CD14-positive monocyte (primary cell): ENCODE results near the gene RGS3. TPM values are rescaled to one million over a fixed set of nuclear protein-coding genes. Genes with fewer than 3 reads are reported as not detected.

Experiments
- DNase-seq, 3 donors: peaks; one replicate each; pipeline ENCODE4 v3.0.0-alpha.2; 2011 to 2022
- H2AFZ ChIP-seq: 2 replicates; pipeline ENCODE4 v1.6.0; 2012; ENCODE audit warnings: mild to moderate bottlenecking, low read depth, low read length, inconsistent platforms; ENCODE audit not compliant: insufficient read depth, poor library complexity, severe bottlenecking
- H3K27ac ChIP-seq, 2 donors: 1 replicate in 1 of 2; 2 replicates in 1 of 2; pipeline ENCODE4 v1.5.1; 2012 to 2013; ENCODE audit warnings: low read length in 2 of 2, control low read depth in 1 of 2, inconsistent platforms in 1 of 2, low read depth in 1 of 2, mild to moderate bottlenecking in 1 of 2
- H3K27me3 ChIP-seq, 2 donors: one replicate each; pipeline versions ENCODE4 v1.6.0 to v1.6.1; 2011 to 2013; ENCODE audit warnings: low read length in 2 of 2; ENCODE audit not compliant: control insufficient read depth in 2 of 2, insufficient read depth in 2 of 2
- H3K36me3 ChIP-seq, 2 donors: replicated peaks in 1 of 2; 1 replicate in 1 of 2; 2 replicates in 1 of 2; pipeline versions ENCODE4 v1.5.1 to v1.6.1; 2012 to 2013; ENCODE audit warnings: low read length in 2 of 2, control low read depth in 1 of 2, inconsistent platforms in 1 of 2, mild to moderate bottlenecking in 1 of 2; ENCODE audit not compliant: insufficient read depth in 2 of 2, control insufficient read depth in 1 of 2
- H3K4me1 ChIP-seq, 2 donors: 1 replicate in 1 of 2; 2 replicates in 1 of 2; pipeline versions ENCODE4 v1.5.1 to v1.6.1; 2012 to 2013; ENCODE audit warnings: low read length in 2 of 2, control low read depth in 1 of 2, inconsistent platforms in 1 of 2, mild to moderate bottlenecking in 1 of 2, moderate library complexity in 1 of 2; ENCODE audit not compliant: insufficient read depth in 2 of 2, control insufficient read depth in 1 of 2
- H3K4me2 ChIP-seq: replicated peaks from 2 replicates; pipeline ENCODE3; 2012; ENCODE audit warnings: low read length, moderate library complexity, mild to moderate bottlenecking; ENCODE audit not compliant: poor library complexity, severe bottlenecking; ENCODE audit errors: extremely low read depth
- H3K4me3 ChIP-seq, 3 experiments: fragments of 200-600 bp in 1 of 3; sonication (generic) in 1 of 3; replicated peaks in 1 of 3; 1 replicate in 2 of 3; 2 replicates in 1 of 3; pipeline ENCODE4 v1.5.1; 2011 to 2013; ENCODE audit warnings: low read length in 3 of 3, mild to moderate bottlenecking in 3 of 3, control low read depth in 2 of 3, low read depth in 2 of 3, inconsistent platforms in 1 of 3, moderate library complexity in 1 of 3
- H3K79me2 ChIP-seq: 2 replicates; pipeline ENCODE4 v1.6.0; 2012; ENCODE audit warnings: mild to moderate bottlenecking, control low read depth, inconsistent platforms, low read length, moderate library complexity; ENCODE audit not compliant: insufficient read depth
- H3K9ac ChIP-seq: 2 replicates; pipeline ENCODE4 v1.6.0; 2017; ENCODE audit warnings: low read length, mild to moderate bottlenecking; ENCODE audit not compliant: insufficient read depth, poor library complexity, severe bottlenecking
- H3K9me3 ChIP-seq, 2 donors: replicated peaks in 1 of 2; 1 replicate in 1 of 2; 2 replicates in 1 of 2; pipeline versions ENCODE4 v1.5.1 to v1.6.1; 2012 to 2013; ENCODE audit warnings: low read length in 2 of 2, control low read depth in 1 of 2; ENCODE audit not compliant: control insufficient read depth in 1 of 2, insufficient read depth in 1 of 2
- H4K20me1 ChIP-seq: 2 replicates; pipeline ENCODE4 v1.6.0; 2012; ENCODE audit warnings: mild to moderate bottlenecking, low read length, control low read depth, moderate library complexity; ENCODE audit not compliant: insufficient read depth
- H3K27ac Mint-ChIP-seq, 7 donors: one replicate each; pipeline ENCODE4 v1.8.0; 2020; ENCODE audit warnings: mild to moderate bottlenecking in 7 of 7, mixed read lengths in 7 of 7, moderate library complexity in 6 of 7, inconsistent platforms in 2 of 7
- H3K27me3 Mint-ChIP-seq, 3 donors: one replicate each; pipeline ENCODE4 v1.8.0; 2021 to 2022; ENCODE audit warnings: low read depth in 3 of 3, mild to moderate bottlenecking in 3 of 3, mixed read lengths in 3 of 3, moderate library complexity in 3 of 3, inconsistent platforms in 1 of 3
- H3K36me3 Mint-ChIP-seq, 2 donors: one replicate each; pipeline ENCODE4 v1.8.0; 2020; ENCODE audit warnings: mixed read lengths in 2 of 2, inconsistent platforms in 1 of 2, mild to moderate bottlenecking in 1 of 2
- H3K4me1 Mint-ChIP-seq: one replicate; pipeline ENCODE4 v1.8.0; 2020; ENCODE audit warnings: mild to moderate bottlenecking, mixed read lengths
- H3K4me3 Mint-ChIP-seq, 2 donors: one replicate each; pipeline ENCODE4 v1.8.0; 2020; ENCODE audit warnings: mild to moderate bottlenecking in 2 of 2, mixed read lengths in 2 of 2, moderate library complexity in 1 of 2
- H3K9me3 Mint-ChIP-seq, 7 donors: one replicate each; pipeline ENCODE4 v1.8.0; 2020 to 2022; ENCODE audit warnings: mixed read lengths in 7 of 7, mild to moderate bottlenecking in 6 of 7, moderate library complexity in 6 of 7, inconsistent platforms in 2 of 7
- CTCF ChIP-seq: fragments of 200-600 bp; IDR thresholded peaks from one replicate; pipeline ENCODE4 v1.8.0; 2022; ENCODE audit warnings: antibody characterized with exemption, mild to moderate bottlenecking
- WGBS: methylation state at CpG from one replicate; pipeline ENCODE4 v1.1.5; 2013; ENCODE audit warnings: missing lambda C conversion rate; ENCODE audit not compliant: insufficient coverage; 5-methylcytosine and 5-hydroxymethylcytosine counted together
- intact Hi-C, 2 donors: fragments of 100-400 bp; cut with micrococcal nuclease; formaldehyde crosslinking; loops; one replicate each; pipeline versions ENCODE4 v1.15.0 to v1.15.1; 2023
- polyA plus RNA-seq, 3 donors: library from polyadenylated mRNA; depleted of rRNA in 1 of 3; unstranded in 2 of 3; stranded (reverse) in 1 of 3; fragments of 300-500 nt in 2 of 3; fragments of >200 nt in 1 of 3; fragmentation: Illumina TruSeq in 2 of 3; gene quantifications; 1 replicate in 2 of 3; 2 replicates in 1 of 3; pipeline ENCODE4 v1.2.3, GENCODE V29; 2012 to 2021

Gene RGS3
- polyA plus RNA-seq, 3 donors: 9.1 to 16.2 (median 15.8) TPM

GRCh38 chr9:113606510-113606909, 143.0 kb downstream of the RGS3 start:
- Histone ChIP-seq H3K9me3 (no peaks in the 10 kb centered on the region), H4K20me1 (no peaks in the 10 kb centered on the region), H2AFZ (no peak overlapping the region), H3K27me3 (no peaks in the 10 kb centered on the region), H3K79me2 (no peaks in the 10 kb centered on the region), H3K27ac (no peak overlapping the region), H3K9ac (no peak overlapping the region), H3K4me3 (no peak overlapping the region), H3K36me3 (no peaks in the 10 kb centered on the region), H3K4me1 (peaks cover 0 to 2% of the 10 kb centered on the region in 2 donors), H3K4me2 (no peak overlapping the region)
- Mint-ChIP-seq H3K4me3 (no peak overlapping the region), H3K36me3 (no peaks in the 10 kb centered on the region), H3K27me3 (peaks cover 2 to 3% (median 2%) of the 10 kb centered on the region in 3 donors), H3K4me1 (peaks cover 4% of the 10 kb centered on the region), H3K9me3 (peaks cover 0 to 1% (median 0%) of the 10 kb centered on the region in 7 donors), H3K27ac (no peak overlapping the region)
- DNase-seq: no peak
- no peak for TF ChIP-seq CTCF
- WGBS: 100% methylated on average over 3 of the region's 6 CpGs
- intact Hi-C loops: no loop called here

GRCh38 chr9:113608082-113608685, 144.7 kb downstream of the RGS3 start:
- Histone ChIP-seq H3K4me2 (no peak overlapping the region), H3K36me3 (no peaks in the 10 kb centered on the region), H3K9me3 (no peaks in the 10 kb centered on the region), H2AFZ (no peak overlapping the region), H3K4me3 (no peak overlapping the region), H3K27me3 (no peaks in the 10 kb centered on the region), H3K4me1 (no peaks in the 10 kb centered on the region), H3K79me2 (no peaks in the 10 kb centered on the region), H4K20me1 (no peaks in the 10 kb centered on the region), H3K9ac (no peak overlapping the region), H3K27ac (no peak overlapping the region)
- DNase-seq: no peak
- Mint-ChIP-seq H3K36me3 (no peaks in the 10 kb centered on the region), H3K27ac (no peak overlapping the region), H3K4me3 (no peak overlapping the region), H3K9me3 (peaks cover 0 to 1% (median 0%) of the 10 kb centered on the region in 7 donors), H3K4me1 (no peaks in the 10 kb centered on the region), H3K27me3 (peaks cover 0 to 2% (median 1%) of the 10 kb centered on the region in 3 donors)
- no peak for TF ChIP-seq CTCF
- WGBS: 100% methylated on average over 1 of the region's 9 CpGs
- intact Hi-C loops: no loop called here
